ENCODE data around the gene TREH. TPM values are rescaled to one million over a fixed set of nuclear protein-coding genes. Genes with fewer than 3 reads are reported as not detected.
"Not testable (repeated sequence)": the region's sequence is repeated elsewhere in the genome, so short reads cannot be mapped to it uniquely, and the experiment has no call there.

Gene TREH
- total and polyA plus RNA-seq, 7 donors: 0.46 to 1.4 (median 1.2) TPM; not detected in 4

DNA sequence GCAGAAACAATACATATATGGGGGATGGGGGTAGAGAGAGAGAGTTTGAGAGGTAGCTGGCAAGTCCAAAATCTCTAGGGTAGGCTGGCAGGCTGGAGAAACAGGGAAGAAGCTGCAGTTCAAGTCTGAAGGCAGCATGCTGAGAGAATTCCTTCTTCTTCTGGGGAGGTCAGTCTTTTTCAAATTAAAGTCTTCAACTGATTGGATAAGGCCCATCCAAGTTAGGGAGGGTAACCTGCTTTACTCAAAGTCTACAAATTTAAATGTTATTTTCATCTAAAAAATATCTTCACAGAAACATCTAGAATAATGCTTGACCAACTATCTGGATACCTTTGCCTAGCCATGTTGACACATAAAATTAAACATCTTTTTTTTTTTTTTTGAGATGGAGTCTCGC is 2.9 kb upstream of the TREH start:
- no peaks in the 10 kb centered on the region for H3K36me3 ChIP-seq
- 100% methylated on average over 1 of the region's 1 CpG for WGBS, 2 donors
- intact Hi-C loops (cut with DNase I): no loop called here
- TF ChIP-seq CTCF (IDR thresholded peaks at IDR 0.05) (no peak), POLR2AphosphoS5 (IDR thresholded peaks at IDR 0.05) (no peak)
- H3K27ac ChIP-seq: no peak overlapping the region
- H3K4me3 ChIP-seq: no peak overlapping the region
- no peak for DNase-seq
- H3K4me1 ChIP-seq: no peaks in the 10 kb centered on the region
- no peaks in the 10 kb centered on the region for H3K27me3 ChIP-seq
- no peaks in the 10 kb centered on the region for H3K9me3 ChIP-seq

DNA sequence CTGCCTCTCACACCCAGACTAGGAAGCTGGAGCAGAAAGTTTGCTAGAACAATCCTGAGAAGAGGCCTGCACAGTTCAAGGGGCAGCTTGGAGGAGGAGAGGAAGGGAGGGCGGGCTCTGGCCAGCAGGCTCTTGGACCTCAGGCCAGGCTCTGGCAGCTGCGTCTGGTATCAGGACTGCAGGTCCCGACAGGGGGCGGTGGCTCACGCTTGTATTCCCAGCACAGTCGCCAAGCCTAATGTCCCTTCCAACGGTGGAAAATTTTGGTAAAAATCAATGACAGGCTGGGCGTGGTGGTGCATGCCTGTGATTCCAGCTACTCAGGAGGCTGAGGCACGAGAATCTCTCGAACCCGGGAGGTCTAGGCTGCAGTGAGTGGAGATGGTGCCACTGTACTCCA is 542 bp downstream of the TREH start:
- intact Hi-C loops (cut with DNase I); H3K9me3 ChIP-seq; H3K36me3 ChIP-seq; H3K4me1 ChIP-seq; H3K27ac ChIP-seq; H3K4me3 ChIP-seq; H3K27me3 ChIP-seq: not testable (repeated sequence)
- 14 to 64% methylated on average over 11 of the region's 11 CpGs for WGBS, 2 donors
- DNase-seq: peak; percentile 79

DNA sequence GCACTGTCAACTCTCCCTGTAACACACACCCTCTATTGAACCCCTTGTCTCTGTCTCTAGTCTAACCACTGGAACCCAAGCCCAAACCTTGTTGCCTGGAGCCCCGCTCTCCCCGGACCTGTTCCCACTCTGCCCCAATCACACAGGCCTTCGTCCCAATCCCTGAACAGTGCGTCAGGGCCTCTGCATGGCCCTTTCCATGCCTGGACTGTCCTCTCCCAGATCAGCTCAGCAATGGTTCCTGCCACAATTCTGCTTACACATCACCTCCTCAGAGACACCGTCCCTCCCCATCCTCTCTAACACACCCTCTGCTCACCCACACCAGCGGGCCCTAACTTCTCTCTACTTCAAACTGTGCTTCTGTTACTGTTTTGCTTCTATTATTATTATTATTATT is 1.5 kb downstream of the TREH start:
- DNase-seq: no peak
- intact Hi-C loops (cut with DNase I): no loop called here
- TF ChIP-seq POLR2AphosphoS5 (IDR thresholded peaks at IDR 0.05) (no peak), POLR2A (IDR thresholded peaks at IDR 0.05) (no peak), EP300 (IDR thresholded peaks at IDR 0.05) (no peak), CTCF (IDR thresholded peaks at IDR 0.05) (no peak)
- Histone ChIP-seq H3K4me3 (no peak overlapping the region), H3K9me3 (no peaks in the 10 kb centered on the region), H3K27me3 (no peaks in the 10 kb centered on the region), H3K4me1 (no peaks in the 10 kb centered on the region), H3K27ac (no peak overlapping the region), H3K36me3 (no peaks in the 10 kb centered on the region)
- WGBS, 2 donors: 96 to 98% methylated on average over 6 of the region's 6 CpGs

- no peaks in the 10 kb centered on the region for H3K27me3 ChIP-seq
- TF ChIP-seq POLR2AphosphoS5 (IDR thresholded peaks at IDR 0.05): no peak
- TF ChIP-seq EP300 (IDR thresholded peaks at IDR 0.05): no peak
- TF ChIP-seq POLR2A (IDR thresholded peaks at IDR 0.05): no peak
- TF ChIP-seq CTCF (IDR thresholded peaks at IDR 0.05): no peak
- H3K27ac ChIP-seq: no peak overlapping the region
- intact Hi-C loops (cut with DNase I): no loop called here
- H3K4me3 ChIP-seq: no peak overlapping the region
- DNase-seq: no peak
- H3K4me1 ChIP-seq: no peaks in the 10 kb centered on the region
- H3K36me3 ChIP-seq: no peaks in the 10 kb centered on the region
- peaks cover 0 to 5% (median under 1%) of the 10 kb centered on the region in 4 donors for H3K9me3 ChIP-seq
- 55 to 87% methylated on average over 1 of the region's 1 CpG for WGBS, 2 donors
These were observed 5.4 kb downstream of the TREH start for GRCh38 chr11:118674082-118674435.

GRCh38 chr11:118673361-118674081 is 5.9 kb downstream of the TREH start:
- no peak overlapping the region for H3K4me3 ChIP-seq
- DNase-seq: no peak
- no peaks in the 10 kb centered on the region for H3K27me3 ChIP-seq
- H3K27ac ChIP-seq: no peak overlapping the region
- WGBS, 2 donors: 55 to 76% methylated on average over 6 of the region's 6 CpGs
- H3K36me3 ChIP-seq: no peaks in the 10 kb centered on the region
- H3K4me1 ChIP-seq: no peaks in the 10 kb centered on the region
- peaks cover 0 to 5% (median under 1%) of the 10 kb centered on the region in 4 donors for H3K9me3 ChIP-seq
- intact Hi-C loops (cut with DNase I): no loop called here
- TF ChIP-seq CTCF (IDR thresholded peaks at IDR 0.05) (no peak), POLR2AphosphoS5 (IDR thresholded peaks at IDR 0.05) (no peak), EP300 (IDR thresholded peaks at IDR 0.05) (no peak), POLR2A (IDR thresholded peaks at IDR 0.05) (no peak)

Measured in sigmoid colon (tissue), 7 donors.